Psoas muscle (tissue), 8 donors: ENCODE data around the gene ADGRD1. TPM values are rescaled to one million over a fixed set of nuclear protein-coding genes. Genes with fewer than 3 reads are reported as not detected.

Experiments used
- ATAC-seq, 4 donors: fragments of 200-7000 bp; cut with Tn5 transposase; one replicate each; pipeline ENCODE4 v1.9.1; 2020; ENCODE audit warnings: moderate library complexity in 3 of 4, mild to moderate bottlenecking in 2 of 4
- DNase-seq, 2 donors: peaks; one replicate each; pipeline ENCODE4 v3.0.0-alpha.2; 2020
- H3K27ac ChIP-seq: fragments of 200-600 bp; one replicate; pipeline ENCODE4 v1.8.0; 2022
- H3K27me3 ChIP-seq, 3 donors: fragments of 200-600 bp in 1 of 3; one replicate each; pipeline versions ENCODE4 v1.6.1 to v1.8.0; 2013 to 2022; ENCODE audit warnings: low read length in 2 of 3, mild to moderate bottlenecking in 2 of 3, moderate library complexity in 1 of 3; ENCODE audit not compliant: insufficient read depth in 3 of 3
- H3K36me3 ChIP-seq, 2 donors: fragments of 200-600 bp in 1 of 2; one replicate each; pipeline versions ENCODE4 v1.6.1 to v1.8.0; 2013 to 2022; ENCODE audit warnings: low read depth in 1 of 2, mild to moderate bottlenecking in 1 of 2, moderate library complexity in 1 of 2; ENCODE audit not compliant: insufficient read depth in 1 of 2
- H3K4me1 ChIP-seq: fragments of 200-600 bp; one replicate; pipeline ENCODE4 v1.8.0; 2022
- H3K4me3 ChIP-seq: fragments of 200-600 bp; one replicate; pipeline ENCODE4 v1.8.0; 2022; ENCODE audit warnings: mild to moderate bottlenecking
- H3K9me3 ChIP-seq: fragments of 200-600 bp; one replicate; pipeline ENCODE4 v1.8.0; 2022
- CTCF ChIP-seq: fragments of 200-600 bp; IDR thresholded peaks from one replicate; pipeline ENCODE4 v1.8.0; 2022; ENCODE audit warnings: antibody characterized with exemption
- WGBS, 3 donors: extraction: QIAGEN DNeasy Blood & Tissue Kit; methylation state at CpG; one replicate each; pipeline versions ENCODE4 v1.1.6 to v1.1.7; 2013; 5-methylcytosine and 5-hydroxymethylcytosine counted together
- intact Hi-C, 2 donors: fragments of 100-400 bp; cut with DNase I; formaldehyde crosslinking; loops; one replicate each; pipeline versions ENCODE4 v1.11.0 to v1.14.2; 2022
- polyA plus RNA-seq, 3 donors: library from polyadenylated mRNA; stranded (reverse); fragments of 200-250 nt; gene quantifications; one replicate each; pipeline ENCODE4 v1.2.3, GENCODE V29; 2013
- total RNA-seq, 4 donors: library from RNA; stranded (reverse); fragmentation: NEBNext Ultra II Directional in 2 of 4; extraction: Animal tissue kit (Norgen Biotek cat#: 25700) in 2 of 4; gene quantifications; one replicate each; pipeline versions ENCODE4 v1.2.1 to v1.2.4, GENCODE V29; 2021 to 2023
- donor health status: healthy with polysubstance abuse.
- donor health status: DM: no; HTN: no; CAD: no; lungs with moderate emphysema.
- donor health status: Bipolar disorder and iron deficiency.
- donor health status: healthy.
- donor health status: DM: yes; HTN: yes; CAD: no.
- donor health status: DM: no; HTN: no; CAD: no.
- donor health status: DM: no; HTN: no; CAD: no.
- donor health status: DM: yes; HTN: yes; CAD: no.

The ADGRD1 gene
- total and polyA plus RNA-seq, 7 donors = 2.1 to 11.6 (median 3.6) TPM

DNA sequence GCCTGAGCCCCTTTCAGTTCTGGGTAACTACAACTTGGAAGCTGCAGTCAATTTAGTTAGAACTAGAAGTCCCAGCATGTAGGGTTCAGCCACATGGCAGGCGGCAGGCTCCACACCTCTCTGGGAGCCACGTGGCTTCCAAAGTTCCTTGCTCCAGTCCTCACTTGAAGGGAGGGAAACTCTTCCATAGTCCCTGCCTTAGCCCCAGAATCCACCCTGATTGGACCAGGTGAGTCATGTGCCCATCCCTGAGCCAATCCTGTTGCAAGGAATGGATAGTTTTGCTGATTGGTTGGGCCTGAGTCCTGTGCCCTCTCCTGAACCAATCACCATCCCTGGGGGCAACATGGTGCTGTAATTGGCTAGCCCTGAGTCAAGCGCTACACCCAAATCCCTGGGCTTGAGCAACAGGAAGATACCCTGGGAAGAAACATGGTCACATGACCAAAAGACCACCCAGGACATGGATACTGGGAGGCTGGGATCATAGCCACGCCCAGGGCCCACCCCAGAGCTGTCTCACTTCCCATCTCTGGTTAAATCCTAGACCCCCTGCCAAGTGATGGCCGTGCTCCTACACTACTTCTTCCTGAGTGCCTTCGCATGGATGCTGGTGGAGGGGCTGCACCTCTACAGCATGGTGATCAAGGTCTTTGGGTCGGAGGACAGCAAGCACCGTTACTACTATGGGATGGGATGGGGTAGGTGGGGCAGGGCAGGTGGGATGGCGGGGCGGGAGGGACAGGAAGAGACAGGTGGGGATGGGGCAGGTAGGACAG is 154.7 kb downstream of the ADGRD1 start:
- 89 to 92% (median 89%) methylated on average over 10 of the region's 10 CpGs for WGBS, 3 donors
- H3K9me3 ChIP-seq = no peaks in the 10 kb centered on the region
- intact Hi-C loops = loop anchor here in 1 of 2 donors (10.0 kb wide), 1 partner anchor 726 kb away; no protein-coding TSS in a partner anchor
- DNase-seq (peak in 1 of 2 donors; percentile 15), ATAC-seq (no peak)
- no peaks in the 10 kb centered on the region for H3K27me3 ChIP-seq
- H3K27ac ChIP-seq = no peak overlapping the region
- no peak overlapping the region for H3K4me3 ChIP-seq
- H3K36me3 ChIP-seq = no peaks in the 10 kb centered on the region
- no peak for TF ChIP-seq CTCF
- H3K4me1 ChIP-seq = no peaks in the 10 kb centered on the region

GRCh38 chr12:131111446-131111845 is 157.7 kb downstream of the ADGRD1 start:
- no peak for ATAC-seq
- no peak for DNase-seq
- Histone ChIP-seq H3K4me1 (no peaks in the 10 kb centered on the region), H3K36me3 (no peaks in the 10 kb centered on the region), H3K27ac (no peak overlapping the region), H3K27me3 (no peaks in the 10 kb centered on the region), H3K4me3 (no peak overlapping the region), H3K9me3 (no peaks in the 10 kb centered on the region)
- intact Hi-C loops = no loop called here
- WGBS, 3 donors = 90 to 96% (median 92%) methylated on average over 3 of the region's 3 CpGs
- no peak for TF ChIP-seq CTCF

GRCh38 chr12:131112021-131112420 is 158.3 kb downstream of the ADGRD1 start:
- intact Hi-C loops = no loop called here
- no peak for TF ChIP-seq CTCF
- no peaks in the 10 kb centered on the region for H3K36me3 ChIP-seq
- peak in 1 of 2 donors; percentile 12 for DNase-seq
- ATAC-seq = no peak
- H3K9me3 ChIP-seq = no peaks in the 10 kb centered on the region
- no peaks in the 10 kb centered on the region for H3K27me3 ChIP-seq
- 67 to 86% (median 85%) methylated on average over 1 of the region's 1 CpG for WGBS, 3 donors
- no peak overlapping the region for H3K4me3 ChIP-seq
- no peaks in the 10 kb centered on the region for H3K4me1 ChIP-seq
- H3K27ac ChIP-seq = no peak overlapping the region

DNA sequence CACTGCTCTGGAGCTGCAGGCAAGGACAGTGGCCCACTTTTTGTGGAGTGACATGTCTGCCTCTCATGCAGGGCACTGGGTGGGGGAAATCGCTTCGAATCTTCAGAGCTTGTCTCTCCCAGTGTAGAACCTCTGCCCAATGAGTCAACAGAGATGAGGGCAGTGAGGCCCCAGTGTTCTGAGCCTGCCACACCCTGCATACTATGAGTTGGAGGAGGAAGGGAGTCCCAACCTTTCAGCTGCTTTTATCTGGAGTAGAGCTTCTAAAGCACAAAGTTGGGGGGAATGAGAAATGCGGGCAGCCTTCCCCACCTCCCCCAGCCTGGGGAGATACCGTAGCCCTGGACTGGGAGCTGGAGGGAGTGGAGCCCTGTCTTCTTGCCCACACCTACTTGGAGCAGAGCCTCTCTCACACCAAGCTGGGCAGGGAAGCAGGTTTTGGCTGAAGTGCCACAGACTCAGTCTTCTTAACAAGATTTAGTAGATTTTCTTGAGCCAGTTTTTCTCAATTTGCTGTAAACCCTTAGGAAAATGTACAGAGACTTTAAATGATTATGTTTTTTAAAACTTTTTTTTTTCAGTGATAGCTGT is 159.1 kb downstream of the ADGRD1 start:
- no peaks in the 10 kb centered on the region for H3K4me1 ChIP-seq
- WGBS, 3 donors = 80 to 87% (median 82%) methylated on average over 4 of the region's 4 CpGs
- no peak for ATAC-seq
- H3K9me3 ChIP-seq = no peaks in the 10 kb centered on the region
- no peaks in the 10 kb centered on the region for H3K36me3 ChIP-seq
- peak; percentile 12 to 17 for DNase-seq
- TF ChIP-seq CTCF = no peak
- no peak overlapping the region for H3K27ac ChIP-seq
- no peaks in the 10 kb centered on the region for H3K27me3 ChIP-seq
- intact Hi-C loops = no loop called here
- H3K4me3 ChIP-seq = no peak overlapping the region
